Caco-2 (cell line): ENCODE results near the gene CEL. TPM values are rescaled to one million over a fixed set of nuclear protein-coding genes. Genes with fewer than 3 reads are reported as not detected.

Experiments used
- BruUV-seq: library from RNA; stranded (reverse); fragments of 400-500 nt; replicated peaks from 2 replicates; lab custom pipeline; 2021; lab: Mats Ljungman, UMichigan
- CTCF ChIA-PET: fragments of 300-600 bp; sonication (Branson Sonifier 250); formaldehyde crosslinking; loops from one replicate; lab custom pipeline; 2022; ENCODE audit warnings: antibody characterized with exemption; lab: Charles Lee
- POLR2A ChIA-PET: fragments of 300-600 bp; sonication (Branson Sonifier 250); formaldehyde crosslinking; loops from one replicate; lab custom pipeline; 2022; ENCODE audit warnings: antibody characterized with exemption; lab: Charles Lee
- DNase-seq, 2 experiments: peaks; one replicate each; pipeline versions ENCODE4 v3.0.0 to v3.0.0-alpha.2; 2020 to 2022
- H3K27me3 ChIP-seq: replicated peaks from 2 replicates; pipeline ENCODE4 v1.6.0; 2011; ENCODE audit warnings: low read length; ENCODE audit not compliant: control insufficient read depth, insufficient read depth
- H3K36me3 ChIP-seq: 2 replicates; pipeline ENCODE4 v1.5.1; 2011; ENCODE audit warnings: low read length; ENCODE audit not compliant: control insufficient read depth, insufficient read depth
- H3K4me1 ChIP-seq: fragments of 250-450 bp; sonication (Bioruptor Pico); 2 replicates; pipeline ENCODE4 v1.5.1; 2020; ENCODE audit warnings: mild to moderate bottlenecking
- H3K4me3 ChIP-seq: 2 replicates; pipeline ENCODE4 v1.5.1; 2011; ENCODE audit warnings: low read depth, mild to moderate bottlenecking, control low read depth, low read length
- H3K9me3 ChIP-seq: fragments of 250-450 bp; sonication (Bioruptor Pico); 2 replicates; pipeline ENCODE4 v1.5.1; 2020; ENCODE audit warnings: mild to moderate bottlenecking, moderate library complexity
- H3K27ac Mint-ChIP-seq: one replicate; pipeline ENCODE4 v1.8.0; 2022; ENCODE audit warnings: mixed read lengths; ENCODE audit not compliant: unreplicated experiment
- H3K27me3 Mint-ChIP-seq: one replicate; pipeline ENCODE4 v1.8.0; 2022; ENCODE audit warnings: mixed read lengths; ENCODE audit not compliant: insufficient read depth, unreplicated experiment
- H3K36me3 Mint-ChIP-seq: one replicate; pipeline ENCODE4 v1.8.0; 2022; ENCODE audit warnings: mild to moderate bottlenecking, mixed read lengths; ENCODE audit not compliant: insufficient read depth, unreplicated experiment
- H3K4me1 Mint-ChIP-seq: one replicate; pipeline ENCODE4 v1.8.0; 2022; ENCODE audit warnings: low read depth, mixed read lengths; ENCODE audit not compliant: unreplicated experiment
- H3K4me3 Mint-ChIP-seq: one replicate; pipeline ENCODE4 v1.8.0; 2022; ENCODE audit warnings: mild to moderate bottlenecking, moderate library complexity, mixed read lengths; ENCODE audit not compliant: unreplicated experiment
- H3K9me3 Mint-ChIP-seq: one replicate; pipeline ENCODE4 v1.8.0; 2022; ENCODE audit warnings: mixed read lengths; ENCODE audit not compliant: unreplicated experiment
- CTCF ChIP-seq, 2 experiments: fragments of 200-600 bp in 1 of 2; IDR thresholded peaks; 1 replicate in 1 of 2; 2 replicates in 1 of 2; pipeline versions ENCODE4 v1.5.1 to v1.8.0; 2011 to 2022; ENCODE audit warnings: antibody characterized with exemption in 1 of 2, control low read depth in 1 of 2, inconsistent platforms in 1 of 2, low read depth in 1 of 2, low read length in 1 of 2, mild to moderate bottlenecking in 1 of 2, moderate library complexity in 1 of 2; ENCODE audit not compliant: insufficient read depth in 1 of 2, severe bottlenecking in 1 of 2, unreplicated experiment in 1 of 2
- intact Hi-C: fragments of 100-400 bp; cut with micrococcal nuclease; formaldehyde crosslinking; loops from one replicate; pipeline ENCODE4 v1.10.0; 2022; ENCODE audit not compliant: unreplicated experiment
- total RNA-seq: library from RNA; stranded (reverse); gene quantifications from 2 replicates; pipeline ENCODE4 v1.2.3, GENCODE V29; 2022

Gene CEL
- total RNA-seq, 1 experiment from 2014 or later, result 2.0 TPM

GRCh38 chr9:133105461-133105770, 43.6 kb downstream of the CEL start:
- Mint-ChIP-seq H3K4me1 (no peaks in the 10 kb centered on the region), H3K9me3 (no peaks in the 10 kb centered on the region), H3K27me3 (no peaks in the 10 kb centered on the region), H3K36me3 (peaks cover 42% of the 10 kb centered on the region), H3K27ac (no peak overlapping the region), H3K4me3 (no peak overlapping the region)
- no peak for TF ChIP-seq CTCF (IDR thresholded peaks at IDR 0.05; ENCODE audit: insufficient read depth in 1 of 2, low read depth in 1 of 2, low read length in 1 of 2, severe bottlenecking in 1 of 2, unreplicated experiment in 1 of 2)
- intact Hi-C loops, result no loop called here
- DNase-seq, result no peak
- no peak overlapping the region for H3K4me3 ChIP-seq
- ChIA-PET CTCF (interaction anchor here (0.6 to 1.0 kb wide), 3 partner anchors 39 to 1093 kb away, joined by 4 to 8 read pairs (median 5); no protein-coding TSS in a partner anchor), POLR2A (interaction anchor here (0.6 kb wide), 1 partner anchor 9 kb away, joined by 3 read pairs; no protein-coding TSS in a partner anchor)
- no peaks in the 10 kb centered on the region for H3K9me3 ChIP-seq
- H3K36me3 ChIP-seq, result peaks cover 1% of the 10 kb centered on the region; the same call in 1 of the 2 replicates
- BruUV-seq, result no TSS peak
- no peaks in the 10 kb centered on the region for H3K4me1 ChIP-seq
- no peaks in the 10 kb centered on the region for H3K27me3 ChIP-seq

DNA sequence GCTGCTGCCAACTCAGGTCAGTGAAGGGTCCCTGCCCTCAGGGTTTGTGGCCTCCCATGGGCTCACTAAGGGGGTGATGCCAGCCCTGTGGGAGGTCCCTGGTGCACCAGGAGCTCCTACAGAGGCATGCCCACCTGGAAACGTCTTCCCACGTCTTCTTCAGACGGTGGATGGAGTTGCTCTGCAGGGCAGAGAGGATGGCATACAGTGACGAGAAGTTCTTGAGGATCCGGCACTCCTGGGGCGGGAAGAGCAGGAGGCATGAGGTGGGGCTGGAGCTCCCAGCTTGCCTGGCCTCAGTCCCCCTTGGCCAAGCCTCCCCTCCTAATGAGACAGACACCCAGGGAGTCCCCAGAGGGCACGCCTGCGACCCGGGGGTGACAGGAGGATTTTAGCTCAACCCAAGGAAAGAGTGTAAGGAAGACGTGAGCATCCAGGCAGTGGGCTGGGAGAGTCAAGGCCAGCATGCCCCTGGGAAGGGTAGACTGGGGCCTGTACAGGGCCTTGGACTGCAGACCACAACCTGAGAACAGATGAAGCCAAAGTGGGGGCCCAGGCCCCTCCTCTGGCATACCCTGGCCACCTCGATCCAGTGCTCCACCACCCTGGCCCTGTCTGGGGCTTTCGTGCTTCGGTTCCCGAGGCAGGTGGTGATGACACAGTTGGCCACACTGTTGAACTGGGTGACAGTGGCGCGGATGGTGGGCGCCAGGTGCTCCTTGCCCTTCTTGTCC, 44.9 kb downstream of the CEL start:
- no peak for TF ChIP-seq CTCF (IDR thresholded peaks at IDR 0.05; ENCODE audit: insufficient read depth in 1 of 2, low read depth in 1 of 2, low read length in 1 of 2, severe bottlenecking in 1 of 2, unreplicated experiment in 1 of 2)
- H3K4me1 Mint-ChIP-seq, result no peaks in the 10 kb centered on the region
- peaks cover 31% of the 10 kb centered on the region for H3K36me3 Mint-ChIP-seq
- POLR2A ChIA-PET, result no interaction called here
- BruUV-seq, result no TSS peak
- no peaks in the 10 kb centered on the region for H3K9me3 ChIP-seq
- H3K4me3 ChIP-seq, result no peak overlapping the region
- H3K36me3 ChIP-seq, result peaks cover 1% of the 10 kb centered on the region; the same call in 1 of the 2 replicates
- H3K27me3 ChIP-seq, result no peaks in the 10 kb centered on the region
- DNase-seq, result no peak
- no peak overlapping the region for H3K27ac Mint-ChIP-seq
- CTCF ChIA-PET, result interaction anchor here (0.6 to 1.0 kb wide), 4 partner anchors 35 to 42 kb away, joined by 3 to 5 read pairs (median 4); no protein-coding TSS in a partner anchor
- intact Hi-C loops, result no loop called here
- H3K9me3 Mint-ChIP-seq, result no peaks in the 10 kb centered on the region
- no peaks in the 10 kb centered on the region for H3K4me1 ChIP-seq
- H3K27me3 Mint-ChIP-seq, result no peaks in the 10 kb centered on the region
- no peak overlapping the region for H3K4me3 Mint-ChIP-seq

GRCh38 chr9:133107245-133107722, 45.5 kb downstream of the CEL start:
- intact Hi-C loops, result no loop called here
- H3K4me3 Mint-ChIP-seq, result no peak overlapping the region
- ChIA-PET CTCF (interaction anchor here (0.6 to 1.3 kb wide), 2 partner anchors 37 kb away, joined by 3 read pairs; no protein-coding TSS in a partner anchor), POLR2A (interaction anchor here (0.5 kb wide), 1 partner anchor 139 kb away, joined by 3 read pairs; no protein-coding TSS in a partner anchor)
- H3K9me3 ChIP-seq, result no peaks in the 10 kb centered on the region
- no peak for TF ChIP-seq CTCF (IDR thresholded peaks at IDR 0.05; ENCODE audit: insufficient read depth in 1 of 2, low read depth in 1 of 2, low read length in 1 of 2, severe bottlenecking in 1 of 2, unreplicated experiment in 1 of 2)
- H3K4me1 Mint-ChIP-seq, result no peaks in the 10 kb centered on the region
- no peak overlapping the region for H3K27ac Mint-ChIP-seq
- H3K36me3 Mint-ChIP-seq, result peaks cover 33% of the 10 kb centered on the region
- no TSS peak for BruUV-seq
- no peaks in the 10 kb centered on the region for H3K4me1 ChIP-seq
- DNase-seq, result no peak
- H3K9me3 Mint-ChIP-seq, result no peaks in the 10 kb centered on the region
- H3K27me3 Mint-ChIP-seq, result no peaks in the 10 kb centered on the region
- H3K4me3 ChIP-seq, result no peak overlapping the region
- no peaks in the 10 kb centered on the region; the same call in 1 of the 2 replicates for H3K36me3 ChIP-seq
- H3K27me3 ChIP-seq, result no peaks in the 10 kb centered on the region
